Fibroblast of villous mesenchyme (primary cell): ENCODE results near the gene MTNR1B. TPM values are rescaled to one million over a fixed set of nuclear protein-coding genes. Genes with fewer than 3 reads are reported as not detected.

Experiments used
- DNase-seq: peaks from one replicate; pipeline ENCODE4 v3.0.0-alpha.2; 2010; ENCODE audit warnings: low read depth
- H3K4me3 ChIP-seq: 2 replicates; pipeline ENCODE4 v1.5.1; 2011; ENCODE audit warnings: low read depth, mild to moderate bottlenecking, low read length
- CTCF ChIP-seq: IDR thresholded peaks from 2 replicates; pipeline ENCODE4 v1.5.1; 2012; ENCODE audit warnings: low read depth, mild to moderate bottlenecking, low read length; ENCODE audit not compliant: insufficient read depth
- total RNA-seq: library from RNA; depleted of rRNA; stranded (reverse); fragments of >200 nt; gene quantifications from 2 replicates; pipeline ENCODE4 v1.2.3, GENCODE V29; 2012

Gene MTNR1B
- total RNA-seq, 1 donor: not detected

- TF ChIP-seq CTCF: no peak
Measured at GRCh38 chr11:92981508-92982043, 12.1 kb downstream of the MTNR1B start.

GRCh38 chr11:92986585-92986984 lies 17.1 kb downstream of the MTNR1B start:
- H3K4me3 ChIP-seq: no peak overlapping the region
- DNase-seq: no peak
- no peak for TF ChIP-seq CTCF

More at GRCh38 chr11:92981508-92982043, 12.1 kb downstream of the MTNR1B start:
- no peak for DNase-seq
- H3K4me3 ChIP-seq: no peak overlapping the region

- DNase-seq: no peak
- TF ChIP-seq CTCF: no peak
- H3K4me3 ChIP-seq: no peak overlapping the region
Measured at GRCh38 chr11:92993004-92993403, 23.6 kb downstream of the MTNR1B start.

- H3K4me3 ChIP-seq: no peak overlapping the region
- TF ChIP-seq CTCF: no peak
- DNase-seq: peak; percentile 74
Measured at GRCh38 chr11:93000511-93001476, 31.3 kb downstream of the MTNR1B start.

GRCh38 chr11:93001806-93002205 lies 32.4 kb downstream of the MTNR1B start:
- H3K4me3 ChIP-seq: no peak overlapping the region
- TF ChIP-seq CTCF: no peak
- no peak for DNase-seq

GRCh38 chr11:93002380-93002779 lies 32.9 kb downstream of the MTNR1B start:
- H3K4me3 ChIP-seq: no peak overlapping the region
- no peak for DNase-seq
- TF ChIP-seq CTCF: no peak
